GM21576 (cell line): ENCODE results near the gene IFNA16.
A peak's percentile ranks its signal among the peaks of the same experiment; 100 is the strongest.
"Not testable (repeated sequence)": the region's sequence is repeated elsewhere in the genome, so short reads cannot be mapped to it uniquely, and the experiment has no call there.

Experiments used
- ATAC-seq: cut with Tn5 transposase; IDR thresholded peaks from one replicate; pipeline ENCODE4 v1.9.1; 2021; ENCODE audit warnings: mild to moderate bottlenecking, moderate library complexity; ENCODE audit not compliant: unreplicated experiment

Gene IFNA16

GRCh38 chr9:21202105-21202504, 15.0 kb downstream of the IFNA16 start, which contains the start of gene IFNA7:
Gene IFNA7 (minus strand): TSS chr9:21202205. CDS start chr9:21202165, 40 bp downstream.
- not testable (repeated sequence) for ATAC-seq

- peak; percentile 93 for ATAC-seq
These were observed 22.0 kb downstream of the IFNA16 start for GRCh38 chr9:21194867-21195776.

- ATAC-seq = not testable (repeated sequence)
These were observed 29.6 kb downstream of the IFNA16 start, which contains the start of gene IFNA4 for GRCh38 chr9:21187487-21187886. Gene IFNA4 (minus strand): TSS chr9:21187587. CDS start chr9:21187531, 56 bp downstream.

DNA sequence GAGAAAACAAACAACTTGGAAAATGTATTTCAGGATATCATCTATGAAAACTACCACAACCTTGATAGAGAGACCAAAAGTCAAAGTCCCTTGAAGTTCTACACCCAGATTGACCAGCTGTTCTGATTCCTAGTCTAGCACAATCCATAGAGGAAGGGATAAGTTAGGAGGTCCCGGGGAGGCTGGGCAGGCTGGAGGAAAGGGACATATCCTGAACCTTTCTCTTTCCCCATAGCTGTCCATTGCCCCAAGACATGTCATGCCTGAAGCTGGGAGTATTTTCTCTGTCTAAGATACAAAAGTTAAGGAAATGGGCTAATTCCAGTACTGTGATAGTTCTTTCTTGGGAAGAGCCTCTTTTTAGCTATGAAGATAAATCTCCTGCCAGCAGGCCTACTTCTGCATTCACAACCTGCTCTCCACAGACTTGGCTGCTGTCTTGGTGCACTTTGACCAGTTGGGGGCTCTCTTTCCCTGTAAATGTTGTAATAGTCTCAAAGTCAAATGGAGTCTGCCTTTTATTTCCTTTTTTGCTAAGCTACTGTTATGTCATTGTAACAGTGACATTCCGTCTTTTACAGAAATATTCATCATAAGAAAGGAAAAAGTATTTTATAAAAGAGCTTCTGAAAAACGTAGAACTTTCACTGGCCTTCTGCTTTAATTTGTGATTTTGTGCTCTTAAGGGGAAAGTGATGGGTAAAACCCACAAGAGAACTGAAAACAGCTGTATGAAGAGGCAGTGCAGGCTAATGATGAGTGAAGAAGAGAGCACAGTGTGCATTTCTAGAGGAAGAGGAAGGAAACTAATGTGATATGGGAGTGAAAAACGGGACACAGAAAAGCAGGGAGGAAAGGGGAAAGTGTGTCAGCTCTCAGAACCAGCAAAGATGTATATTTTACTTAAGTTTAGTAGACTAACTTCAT, 34.0 kb downstream of the IFNA16 start:
- ATAC-seq = peak; percentile 95

- no peak for ATAC-seq
These were observed 42.4 kb downstream of the IFNA16 start for GRCh38 chr9:21174671-21175070.

GRCh38 chr9:21172156-21172555, 45.0 kb downstream of the IFNA16 start:
- no peak for ATAC-seq

DNA sequence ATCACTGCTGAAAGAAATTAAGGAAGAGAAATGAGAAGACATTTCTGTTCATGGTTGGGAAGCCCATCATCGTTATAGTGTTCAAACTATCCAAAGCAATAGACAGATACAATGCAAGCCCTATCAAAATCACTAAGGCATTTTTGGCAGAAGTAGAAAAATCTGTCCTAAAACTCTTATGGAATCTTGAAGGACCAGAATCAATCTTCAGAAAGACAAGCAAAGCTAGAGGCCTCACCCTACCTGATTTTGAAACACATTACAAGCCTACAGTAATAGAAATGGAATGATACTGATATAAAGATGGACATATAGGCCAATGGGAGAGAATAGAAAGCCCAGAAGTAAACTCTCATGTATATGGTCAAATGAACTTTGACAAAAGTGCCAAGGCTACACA, 45.8 kb downstream of the IFNA16 start:
- ATAC-seq = no peak

DNA sequence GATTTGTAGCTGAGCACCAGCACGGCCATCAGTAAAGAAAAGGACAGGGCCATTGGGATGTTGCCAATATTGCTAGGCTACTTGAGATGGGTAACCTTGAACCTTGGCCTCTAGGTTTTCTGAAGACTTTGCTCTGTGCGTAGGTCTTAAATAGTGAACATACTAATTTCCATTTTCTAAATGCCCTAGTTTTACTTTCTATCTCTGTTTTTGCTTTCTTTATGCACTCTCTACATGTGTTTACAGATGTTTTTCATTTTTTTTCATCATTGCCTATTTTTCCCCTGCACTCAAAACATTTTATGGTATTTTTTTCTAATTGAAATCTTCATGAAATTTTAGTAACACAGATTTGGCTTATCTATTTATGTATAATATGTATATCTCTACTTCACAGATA, 50.6 kb downstream of the IFNA16 start, which contains the start of gene IFNA21:
IFNA21 (minus strand) TSS at position 101 of the 400 bp plus-strand sequence; CDS start at position 53, 48 bp downstream.
- not testable (repeated sequence) for ATAC-seq
